Measurements from ENCODE around the gene ST6GALNAC5. TPM values are rescaled to one million over a fixed set of nuclear protein-coding genes. Genes with fewer than 3 reads are reported as not detected.

The ST6GALNAC5 gene
- total RNA-seq, 1 experiment from 2014 or later = 0.24 TPM

GRCh38 chr1:77018311-77018710 lies 151.0 kb downstream of the ST6GALNAC5 start:
- DNase-seq = no peak
- POLR2A ChIA-PET (ENCODE audit: unreplicated experiment) = interaction anchor here (0.5 to 0.6 kb wide), 2 partner anchors 19 to 206 kb away, joined by 3 read pairs; no protein-coding TSS in a partner anchor
- no peaks in the 10 kb centered on the region for H3K79me2 ChIP-seq (ENCODE audit: low read depth)
- H3K4me1 ChIP-seq (replicated peaks; ENCODE audit: insufficient read depth) = peaks cover 29% of the 10 kb centered on the region
- H2AFZ ChIP-seq = no peak overlapping the region
- H3K9me2 ChIP-seq (ENCODE audit: insufficient read depth) = no peaks in the 10 kb centered on the region
- H3K9me3 ChIP-seq (ENCODE audit: insufficient read depth, low read depth) = no peaks in the 10 kb centered on the region
- intact Hi-C loops (cut with micrococcal nuclease; ENCODE audit: unreplicated experiment) = loop anchor here (2.0 kb wide), 1 partner anchor 20 kb away; no protein-coding TSS in a partner anchor
- CTCF ChIA-PET = no interaction called here
- no TSS peak for BruUV-seq (replicated peaks)
- no peak overlapping the region for H3K4me3 ChIP-seq
- H4K20me1 ChIP-seq (ENCODE audit: insufficient read depth) = no peaks in the 10 kb centered on the region
- H3K4me2 ChIP-seq = peak overlapping the region; percentile 52
- H3F3A ChIP-seq (ENCODE audit: insufficient read depth, low read depth) = peaks cover 17% of the 10 kb centered on the region; the same call in 1 of the 2 replicates
- no peak for TF ChIP-seq CTCF (conservative IDR thresholded peaks at IDR 0.05)
- no peak for TF ChIP-seq EZH2 (IDR thresholded peaks at IDR 0.05; ENCODE audit: low read depth)
- H3K27ac ChIP-seq = peak overlapping the region; percentile 77
- H3K27me3 ChIP-seq (ENCODE audit: insufficient read depth, low read depth) = no peaks in the 10 kb centered on the region
- no peaks in the 10 kb centered on the region for H3K36me3 ChIP-seq (ENCODE audit: low read depth)

- no peaks in the 10 kb centered on the region for H3K36me3 ChIP-seq (ENCODE audit: low read depth)
- H3K4me2 ChIP-seq = peak overlapping the region; percentile 52
- H2AFZ ChIP-seq = no peak overlapping the region
- peaks cover 17% of the 10 kb centered on the region; the same call in 1 of the 2 replicates for H3F3A ChIP-seq (ENCODE audit: insufficient read depth, low read depth)
- CTCF ChIA-PET = no interaction called here
- peak; percentile 39 to 96 for DNase-seq
- no peak overlapping the region for H3K4me3 ChIP-seq
- no peaks in the 10 kb centered on the region for H3K27me3 ChIP-seq (ENCODE audit: insufficient read depth, low read depth)
- peak overlapping the region; percentile 77 for H3K27ac ChIP-seq
- H3K79me2 ChIP-seq (ENCODE audit: low read depth) = no peaks in the 10 kb centered on the region
- no TSS peak for BruUV-seq (replicated peaks)
- POLR2A ChIA-PET (ENCODE audit: unreplicated experiment) = interaction anchor here (0.5 to 0.6 kb wide), 2 partner anchors 20 to 207 kb away, joined by 3 read pairs; no protein-coding TSS in a partner anchor
- H3K9me2 ChIP-seq (ENCODE audit: insufficient read depth) = no peaks in the 10 kb centered on the region
- intact Hi-C loops (cut with micrococcal nuclease; ENCODE audit: unreplicated experiment) = loop anchor here (2.0 kb wide), 1 partner anchor 20 kb away; no protein-coding TSS in a partner anchor
- TF ChIP-seq EZH2 (IDR thresholded peaks at IDR 0.05; ENCODE audit: low read depth) (no peak), CTCF (conservative IDR thresholded peaks at IDR 0.05) (no peak)
- H3K4me1 ChIP-seq (replicated peaks; ENCODE audit: insufficient read depth) = peaks cover 29% of the 10 kb centered on the region
- no peaks in the 10 kb centered on the region for H4K20me1 ChIP-seq (ENCODE audit: insufficient read depth)
- no peaks in the 10 kb centered on the region for H3K9me3 ChIP-seq (ENCODE audit: insufficient read depth, low read depth)
These were observed 151.5 kb downstream of the ST6GALNAC5 start for GRCh38 chr1:77018761-77019160.

- no peaks in the 10 kb centered on the region for H4K20me1 ChIP-seq (ENCODE audit: insufficient read depth)
- ChIA-PET POLR2A (ENCODE audit: unreplicated experiment) (no interaction called here), CTCF (no interaction called here)
- H3K79me2 ChIP-seq (ENCODE audit: low read depth) = no peaks in the 10 kb centered on the region
- peaks cover 17% of the 10 kb centered on the region; the same call in 1 of the 2 replicates for H3F3A ChIP-seq (ENCODE audit: insufficient read depth, low read depth)
- no peak overlapping the region for H3K4me3 ChIP-seq
- peaks cover 34% of the 10 kb centered on the region for H3K4me1 ChIP-seq (replicated peaks; ENCODE audit: insufficient read depth)
- intact Hi-C loops (cut with micrococcal nuclease; ENCODE audit: unreplicated experiment) = no loop called here
- no peak overlapping the region for H2AFZ ChIP-seq
- TF ChIP-seq EZH2 (IDR thresholded peaks at IDR 0.05; ENCODE audit: low read depth) = no peak
- TF ChIP-seq CTCF (conservative IDR thresholded peaks at IDR 0.05) = no peak
- no peaks in the 10 kb centered on the region for H3K9me2 ChIP-seq (ENCODE audit: insufficient read depth)
- DNase-seq = no peak
- no peaks in the 10 kb centered on the region for H3K36me3 ChIP-seq (ENCODE audit: low read depth)
- no TSS peak for BruUV-seq (replicated peaks)
- no peak overlapping the region for H3K4me2 ChIP-seq
- no peak overlapping the region for H3K27ac ChIP-seq
- H3K27me3 ChIP-seq (ENCODE audit: insufficient read depth, low read depth) = no peaks in the 10 kb centered on the region
- no peaks in the 10 kb centered on the region for H3K9me3 ChIP-seq (ENCODE audit: insufficient read depth, low read depth)
These were observed 154.5 kb downstream of the ST6GALNAC5 start for GRCh38 chr1:77021732-77022131.
